ENCODE data around the gene CRTC3.

Gene CRTC3

DNA sequence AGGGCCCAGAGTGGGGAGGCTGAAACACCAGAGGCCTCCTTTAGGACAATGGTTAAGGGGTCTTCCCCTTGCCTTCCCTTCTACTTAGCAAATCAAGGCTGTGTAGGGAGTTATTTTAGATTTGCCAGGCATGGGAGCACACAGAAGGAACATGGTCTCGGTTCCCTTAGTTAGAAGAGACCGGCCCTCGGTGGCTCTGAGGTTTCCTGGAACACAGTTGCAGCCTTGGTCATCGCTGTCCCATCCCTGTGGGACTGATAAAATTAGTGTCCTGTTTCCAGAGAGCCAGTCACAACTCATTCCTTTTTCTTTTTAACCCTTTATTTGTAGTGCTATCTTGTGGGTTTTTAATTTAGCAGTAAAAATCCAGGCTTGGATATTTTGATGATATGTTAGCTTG is 81.4 kb downstream of the CRTC3 start:
- no peak for TF ChIP-seq FOXM1 (IDR thresholded peaks at IDR 0.05; ENCODE audit: borderline replicate concordance)
- no peak for TF ChIP-seq CTBP1 (IDR thresholded peaks at IDR 0.05; ENCODE audit: borderline replicate concordance)
- TF ChIP-seq LEF1 (IDR thresholded peaks at IDR 0.05; ENCODE audit: borderline replicate concordance) = no peak
- no peak for TF ChIP-seq L3MBTL2 (conservative IDR thresholded peaks at IDR 0.05)
- TF ChIP-seq BHLHE40 (IDR thresholded peaks at IDR 0.05; ENCODE audit: borderline replicate concordance) = no peak
- TF ChIP-seq, protein P1, sequence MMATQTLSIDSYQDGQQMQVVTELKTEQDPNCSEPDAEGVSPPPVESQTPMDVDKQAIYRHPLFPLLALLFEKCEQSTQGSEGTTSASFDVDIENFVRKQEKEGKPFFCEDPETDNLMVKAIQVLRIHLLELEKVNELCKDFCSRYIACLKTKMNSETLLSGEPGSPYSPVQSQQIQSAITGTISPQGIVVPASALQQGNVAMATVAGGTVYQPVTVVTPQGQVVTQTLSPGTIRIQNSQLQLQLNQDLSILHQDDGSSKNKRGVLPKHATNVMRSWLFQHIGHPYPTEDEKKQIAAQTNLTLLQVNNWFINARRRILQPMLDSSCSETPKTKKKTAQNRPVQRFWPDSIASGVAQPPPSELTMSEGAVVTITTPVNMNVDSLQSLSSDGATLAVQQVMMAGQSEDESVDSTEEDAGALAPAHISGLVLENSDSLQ (IDR thresholded peaks at IDR 0.05) = no peak
- TF ChIP-seq NFRKB (IDR thresholded peaks at IDR 0.05) = no peak
- TF ChIP-seq SP1 (IDR thresholded peaks at IDR 0.05) = no peak
- no peak for TF ChIP-seq HDGF (IDR thresholded peaks at IDR 0.05; ENCODE audit: borderline replicate concordance)
- no peak for TF ChIP-seq SUZ12 (IDR thresholded peaks at IDR 0.05)
- CTCF ChIA-PET = no interaction called here
- DNase-seq (ENCODE audit: extremely low spot score) = no peak
- POLR2A ChIA-PET = no interaction called here

- DNase-seq (ENCODE audit: extremely low spot score) = no peak
- POLR2A ChIA-PET = no interaction called here
- TF ChIP-seq CTBP1 (IDR thresholded peaks at IDR 0.05; ENCODE audit: borderline replicate concordance) (no peak), FOXM1 (IDR thresholded peaks at IDR 0.05; ENCODE audit: borderline replicate concordance) (no peak), ARNT (IDR thresholded peaks at IDR 0.05) (no peak), FOXA1 (IDR thresholded peaks at IDR 0.05) (no peak), BHLHE40 (IDR thresholded peaks at IDR 0.05; ENCODE audit: borderline replicate concordance) (no peak), ZNF384 (IDR thresholded peaks at IDR 0.05) (no peak), SUZ12 (IDR thresholded peaks at IDR 0.05) (no peak), SP1 (IDR thresholded peaks at IDR 0.05) (no peak), FOXK2 (IDR thresholded peaks at IDR 0.05) (no peak), TARDBP (IDR thresholded peaks at IDR 0.05) (no peak), L3MBTL2 (conservative IDR thresholded peaks at IDR 0.05) (no peak), ELF4 (IDR thresholded peaks at IDR 0.05) (no peak), NFRKB (IDR thresholded peaks at IDR 0.05) (no peak), LEF1 (IDR thresholded peaks at IDR 0.05; ENCODE audit: borderline replicate concordance) (no peak), HDGF (IDR thresholded peaks at IDR 0.05; ENCODE audit: borderline replicate concordance) (no peak)
- TF ChIP-seq, protein P1 (IDR thresholded peaks at IDR 0.05) = no peak
- CTCF ChIA-PET = no interaction called here
Observed at GRCh38 chr15:90617171-90617570, 87.4 kb downstream of the CRTC3 start.

- CTCF ChIA-PET = interaction anchor here (0.7 kb wide), 1 partner anchor 311 kb away, joined by 5 read pairs; no protein-coding TSS in a partner anchor
- TF ChIP-seq ELF4 (IDR thresholded peaks at IDR 0.05) = no peak
- no peak for TF ChIP-seq NFRKB (IDR thresholded peaks at IDR 0.05)
- no peak for TF ChIP-seq FOXK2 (IDR thresholded peaks at IDR 0.05)
- TF ChIP-seq HDGF (IDR thresholded peaks at IDR 0.05; ENCODE audit: borderline replicate concordance) = no peak
- TF ChIP-seq CTBP1 (IDR thresholded peaks at IDR 0.05; ENCODE audit: borderline replicate concordance) = no peak
- TF ChIP-seq, protein P1 (IDR thresholded peaks at IDR 0.05) = no peak
- no peak for TF ChIP-seq TARDBP (IDR thresholded peaks at IDR 0.05)
- TF ChIP-seq ARNT (IDR thresholded peaks at IDR 0.05) = no peak
- TF ChIP-seq L3MBTL2 (conservative IDR thresholded peaks at IDR 0.05) = no peak
- TF ChIP-seq ZNF384 (IDR thresholded peaks at IDR 0.05) = no peak
- TF ChIP-seq FOXM1 (IDR thresholded peaks at IDR 0.05; ENCODE audit: borderline replicate concordance) = no peak
- no peak for TF ChIP-seq BHLHE40 (IDR thresholded peaks at IDR 0.05; ENCODE audit: borderline replicate concordance)
- no peak for TF ChIP-seq SUZ12 (IDR thresholded peaks at IDR 0.05)
- no peak for TF ChIP-seq LEF1 (IDR thresholded peaks at IDR 0.05; ENCODE audit: borderline replicate concordance)
- no peak for TF ChIP-seq FOXA1 (IDR thresholded peaks at IDR 0.05)
- TF ChIP-seq SP1 (IDR thresholded peaks at IDR 0.05) = no peak
- no peak for DNase-seq (ENCODE audit: extremely low spot score)
- POLR2A ChIA-PET = no interaction called here
Observed at GRCh38 chr15:90617668-90618097, 88.0 kb downstream of the CRTC3 start.

- no peak for DNase-seq (ENCODE audit: extremely low spot score)
Observed at GRCh38 chr15:90618330-90619125, 88.8 kb downstream of the CRTC3 start.

DNA sequence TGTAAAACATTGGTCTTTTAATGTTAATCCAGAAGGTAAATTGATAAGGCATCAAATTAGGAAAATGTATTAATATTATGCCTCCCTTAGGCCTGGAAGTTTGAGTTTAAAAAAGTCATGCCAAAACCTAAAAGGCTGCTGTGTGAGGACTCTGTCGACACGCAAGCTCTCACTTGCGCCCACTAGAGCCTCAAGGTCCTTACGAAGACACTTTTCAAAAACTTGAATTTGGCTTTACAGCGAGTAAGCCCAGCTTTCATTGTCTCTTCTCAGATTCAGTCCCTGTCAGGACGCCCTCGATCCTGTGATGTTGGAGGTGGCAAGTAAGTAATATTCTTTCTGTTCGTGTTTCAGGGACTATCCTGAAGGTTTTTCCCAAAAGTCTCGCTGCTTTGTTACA is 89.7 kb downstream of the CRTC3 start:
- TF ChIP-seq ELF4 (IDR thresholded peaks at IDR 0.05) (no peak), L3MBTL2 (conservative IDR thresholded peaks at IDR 0.05) (no peak), BHLHE40 (IDR thresholded peaks at IDR 0.05; ENCODE audit: borderline replicate concordance) (no peak), LEF1 (IDR thresholded peaks at IDR 0.05; ENCODE audit: borderline replicate concordance) (no peak), CTBP1 (IDR thresholded peaks at IDR 0.05; ENCODE audit: borderline replicate concordance) (no peak), FOXM1 (IDR thresholded peaks at IDR 0.05; ENCODE audit: borderline replicate concordance) (no peak)
- TF ChIP-seq, protein P1 (IDR thresholded peaks at IDR 0.05) = no peak
- DNase-seq (ENCODE audit: extremely low spot score) = no peak
- CTCF ChIA-PET = interaction anchor here (0.6 to 1.1 kb wide), 3 partner anchors 107 to 313 kb away, joined by 3 read pairs; partner anchors contain the start of gene HDDC3
- POLR2A ChIA-PET = interaction anchor here (0.7 kb wide), 1 partner anchor 313 kb away, joined by 3 read pairs; the partner anchor contains the start of gene HDDC3

More at GRCh38 chr15:90618330-90619125, 88.8 kb downstream of the CRTC3 start:
- CTCF ChIA-PET = interaction anchor here (0.6 to 1.1 kb wide), 3 partner anchors 106 to 314 kb away, joined by 3 read pairs; partner anchors contain the start of gene HDDC3
- POLR2A ChIA-PET = interaction anchor here (0.7 kb wide), 1 partner anchor 314 kb away, joined by 3 read pairs; the partner anchor contains the start of gene HDDC3
- no peak for TF ChIP-seq FOXM1 (IDR thresholded peaks at IDR 0.05; ENCODE audit: borderline replicate concordance)
- TF ChIP-seq FOXA1 (IDR thresholded peaks at IDR 0.05) = no peak
- TF ChIP-seq SP1 (IDR thresholded peaks at IDR 0.05) = no peak
- no peak for TF ChIP-seq L3MBTL2 (conservative IDR thresholded peaks at IDR 0.05)
- TF ChIP-seq, protein P1 (IDR thresholded peaks at IDR 0.05) = no peak
- TF ChIP-seq BHLHE40 (IDR thresholded peaks at IDR 0.05; ENCODE audit: borderline replicate concordance) = no peak
